HL-60/S4 treated with retinoic acid at 250 ng/mL for 4 days and 3 days (cell line): ENCODE measurements around the gene URB2.

Source experiments
- in situ Hi-C: fragments of 300-500 bp; cut with MboI; formaldehyde crosslinking; loops from 2 replicates; pipeline ENCODE4 v1.7.0; 2022; ENCODE audit warnings: low sequenced_read_pairs

URB2 gene

DNA sequence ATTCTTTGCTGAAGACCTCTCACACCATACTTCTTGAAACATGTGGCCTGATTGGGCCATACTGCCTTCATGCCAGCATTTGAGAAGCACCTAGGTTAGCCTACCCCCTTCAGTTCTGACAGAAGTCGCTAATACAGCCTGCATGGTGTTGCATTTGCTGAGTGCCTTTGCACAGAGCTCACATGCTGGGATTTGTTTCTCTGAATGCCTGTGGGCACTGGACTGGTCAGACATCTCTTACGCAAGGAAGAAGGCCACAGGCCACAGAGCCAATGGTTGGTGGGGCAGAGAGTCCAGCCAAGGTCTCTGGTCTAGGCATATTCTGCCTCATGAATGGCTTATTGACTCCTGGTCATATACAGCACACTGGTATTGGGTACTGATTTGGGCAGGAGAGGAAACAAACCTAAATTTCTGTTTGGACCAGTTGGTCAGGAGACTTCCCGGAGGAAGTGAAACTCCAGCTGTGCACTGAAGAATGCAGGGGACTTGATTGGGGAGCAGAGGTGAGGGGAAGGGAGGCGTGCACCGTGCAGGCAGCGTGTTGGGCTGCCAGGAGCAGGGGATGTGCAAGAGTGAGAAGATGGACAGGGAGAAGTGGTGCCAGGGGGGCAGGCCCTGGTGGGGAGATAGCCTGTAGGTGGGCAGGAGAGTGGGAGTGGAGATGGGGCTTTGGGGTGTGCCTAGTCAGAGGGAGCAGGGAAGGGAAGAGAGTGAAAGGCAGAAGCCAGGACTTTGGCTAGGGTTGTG is 18.1 kb downstream of the URB2 start:
- in situ Hi-C loops, result no loop called here

DNA sequence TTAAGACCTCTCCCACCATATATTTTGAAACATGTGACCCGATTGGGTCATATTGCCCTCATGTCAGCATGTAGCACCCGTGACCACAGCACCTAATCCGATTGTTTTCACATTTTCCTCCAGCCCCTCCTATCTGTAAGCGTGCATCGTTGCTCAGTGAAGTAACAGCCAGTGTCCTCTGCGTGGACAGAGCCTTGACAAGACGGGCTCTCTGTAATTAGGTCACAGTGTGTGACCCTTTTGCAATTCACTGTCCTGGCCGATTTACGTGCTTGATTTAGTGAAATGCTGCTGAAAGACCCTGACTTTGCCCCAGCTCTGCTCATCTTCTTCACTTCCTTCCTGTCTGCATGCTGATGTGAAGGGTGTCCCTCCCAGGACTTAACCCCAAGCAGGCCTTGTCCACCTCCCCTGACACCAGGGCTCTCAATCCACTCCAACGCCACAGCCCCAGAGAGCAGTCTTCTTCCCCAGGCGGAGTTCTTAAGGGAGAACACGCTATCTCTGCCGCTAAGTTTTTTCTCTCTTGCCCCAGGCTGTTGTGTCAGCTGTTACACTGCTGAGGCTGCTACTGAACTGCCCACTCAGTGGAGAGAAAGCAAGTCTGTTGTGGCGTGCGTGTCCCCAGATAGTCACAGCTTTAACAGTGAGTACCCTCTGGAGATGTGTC is 19.4 kb downstream of the URB2 start:
- in situ Hi-C loops, result no loop called here

DNA sequence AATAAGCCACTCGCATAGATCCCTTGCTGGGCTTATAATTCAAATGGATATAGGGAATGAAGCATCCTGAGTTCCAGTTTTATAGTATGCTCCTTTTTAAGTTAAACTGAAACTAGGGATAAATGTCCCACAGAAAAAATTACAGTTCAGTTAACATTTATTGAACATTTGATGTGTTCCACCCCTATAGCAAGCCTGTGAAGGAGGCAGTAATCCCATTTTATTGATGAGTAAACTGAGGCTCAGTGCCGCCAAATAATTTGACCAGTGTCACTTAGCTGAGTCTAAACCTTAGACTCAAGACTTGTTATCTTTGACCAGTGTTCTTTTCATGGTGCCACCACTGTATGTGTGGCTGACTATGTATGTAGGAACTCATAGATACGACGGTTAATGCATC is 22.4 kb downstream of the URB2 start:
- in situ Hi-C loops, result no loop called here

DNA sequence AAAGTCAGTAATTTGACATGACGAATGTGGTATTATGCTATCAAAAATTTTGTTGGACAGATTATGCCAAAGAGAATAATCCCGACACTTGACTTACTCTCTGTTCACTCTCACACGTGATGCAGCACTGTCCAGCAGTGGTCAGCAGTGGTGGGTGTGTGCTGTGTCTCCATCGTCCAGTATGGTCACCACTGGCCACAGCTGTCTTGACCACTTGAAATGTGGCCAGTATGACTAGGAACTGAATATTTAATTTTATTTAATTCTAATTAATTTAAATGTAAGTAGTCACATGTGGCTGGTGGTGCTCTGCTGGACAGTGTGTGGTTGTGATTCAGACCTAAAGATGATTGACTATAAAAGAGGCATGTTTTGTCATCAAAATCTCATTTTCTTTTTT is 24.0 kb downstream of the URB2 start:
- in situ Hi-C loops, result loop anchor here (25.0 kb wide), 1 partner anchor 662 kb away; no protein-coding TSS in a partner anchor

DNA sequence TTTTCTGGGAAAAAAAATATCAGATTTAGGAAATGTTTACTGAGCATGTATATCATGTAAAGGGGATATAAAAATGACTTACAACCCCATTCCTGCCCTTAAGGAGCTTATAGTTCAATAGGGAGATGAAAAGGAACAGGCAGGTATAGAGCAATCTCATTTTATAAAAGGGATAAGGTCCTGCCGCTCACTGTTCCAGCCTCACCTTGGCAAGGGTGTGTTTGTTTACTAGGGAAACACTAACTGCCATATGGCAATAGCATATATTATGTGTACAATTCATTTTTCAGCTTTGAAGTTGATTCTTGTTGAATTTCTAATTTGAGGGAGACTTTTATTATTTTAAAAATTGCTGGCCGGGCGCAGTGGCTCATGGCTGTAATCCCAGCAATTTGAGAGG is 25.5 kb downstream of the URB2 start:
- in situ Hi-C loops, result loop anchor here (25.0 kb wide), 1 partner anchor 661 kb away; no protein-coding TSS in a partner anchor

DNA sequence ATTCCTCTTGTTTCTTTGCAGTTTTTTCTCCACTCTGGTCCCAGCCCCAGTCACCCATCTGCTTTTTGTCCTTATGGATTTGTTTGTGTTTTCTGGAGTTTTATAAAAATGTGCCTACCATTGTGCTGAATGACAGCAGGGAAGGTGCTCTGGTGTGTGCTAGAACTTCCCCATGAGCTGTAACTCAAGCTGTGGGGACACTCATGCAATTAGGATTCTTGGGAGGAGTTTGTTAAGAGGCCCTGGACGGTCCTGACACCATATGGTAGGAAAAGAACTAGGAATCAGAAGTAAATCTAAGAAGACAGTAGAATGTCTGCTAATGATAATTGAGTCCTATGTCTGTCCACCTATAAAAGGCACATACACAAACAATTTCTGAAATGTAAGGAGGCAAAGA is 27.4 kb downstream of the URB2 start:
- in situ Hi-C loops, result loop anchor here (25.0 kb wide), 1 partner anchor 659 kb away; no protein-coding TSS in a partner anchor

DNA sequence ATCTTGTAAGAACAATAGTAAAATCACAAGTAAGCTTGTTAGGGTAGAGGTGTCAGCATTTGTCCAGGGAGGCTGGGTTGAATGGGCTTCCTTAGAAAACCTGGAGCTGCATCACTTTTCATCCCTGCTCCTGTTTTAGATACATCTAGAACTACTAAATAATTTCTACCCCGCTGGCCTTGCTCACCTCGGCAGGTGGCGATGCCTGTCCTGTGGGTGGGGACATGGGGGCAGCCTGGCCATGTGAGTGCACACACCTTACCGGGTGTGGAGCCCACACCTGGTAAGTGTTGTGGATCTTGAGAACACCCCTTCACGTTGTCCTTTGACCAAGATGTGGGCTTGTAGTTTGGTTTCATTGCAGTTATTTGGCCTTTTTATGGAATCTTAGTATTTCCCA is 29.7 kb downstream of the URB2 start:
- in situ Hi-C loops, result loop anchor here (25.0 kb wide), 1 partner anchor 657 kb away; no protein-coding TSS in a partner anchor

DNA sequence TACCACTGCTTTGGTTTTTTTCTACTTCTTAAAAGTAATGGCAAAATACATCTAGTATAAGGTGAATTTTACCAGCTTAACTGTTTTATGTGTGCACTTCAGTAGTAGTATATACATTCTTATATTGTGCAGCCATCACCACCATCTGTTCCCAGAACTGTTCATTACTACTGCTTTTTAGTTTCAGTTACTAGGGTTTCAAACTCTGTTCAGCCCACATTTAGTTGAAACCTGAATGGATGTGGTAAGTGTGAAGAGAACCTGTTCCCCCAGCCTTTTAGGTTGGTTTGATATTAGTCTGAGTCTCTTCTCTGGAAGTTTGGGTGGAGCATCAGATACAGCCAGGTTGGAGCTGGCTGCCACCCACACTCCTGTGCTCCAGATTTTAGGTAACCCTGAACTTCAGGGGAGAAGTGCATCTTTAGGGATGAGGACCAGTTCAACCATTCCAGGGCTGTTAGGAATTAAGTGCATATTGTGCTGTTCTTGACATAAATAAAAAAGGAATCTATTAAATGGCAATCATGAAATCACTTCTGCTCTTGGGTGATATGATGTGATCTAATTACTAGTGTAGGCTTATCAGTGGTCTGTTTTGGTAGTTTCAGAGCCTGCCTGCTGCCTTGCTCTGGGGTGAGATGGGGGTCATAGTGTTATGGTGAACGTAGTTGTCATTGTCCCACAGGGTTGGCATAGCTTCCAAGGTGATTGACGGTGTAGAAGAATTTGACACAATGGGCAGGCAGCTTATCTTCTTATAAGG is 32.1 kb downstream of the URB2 start:
- in situ Hi-C loops, result loop anchor here (25.0 kb wide), 1 partner anchor 654 kb away; no protein-coding TSS in a partner anchor

DNA sequence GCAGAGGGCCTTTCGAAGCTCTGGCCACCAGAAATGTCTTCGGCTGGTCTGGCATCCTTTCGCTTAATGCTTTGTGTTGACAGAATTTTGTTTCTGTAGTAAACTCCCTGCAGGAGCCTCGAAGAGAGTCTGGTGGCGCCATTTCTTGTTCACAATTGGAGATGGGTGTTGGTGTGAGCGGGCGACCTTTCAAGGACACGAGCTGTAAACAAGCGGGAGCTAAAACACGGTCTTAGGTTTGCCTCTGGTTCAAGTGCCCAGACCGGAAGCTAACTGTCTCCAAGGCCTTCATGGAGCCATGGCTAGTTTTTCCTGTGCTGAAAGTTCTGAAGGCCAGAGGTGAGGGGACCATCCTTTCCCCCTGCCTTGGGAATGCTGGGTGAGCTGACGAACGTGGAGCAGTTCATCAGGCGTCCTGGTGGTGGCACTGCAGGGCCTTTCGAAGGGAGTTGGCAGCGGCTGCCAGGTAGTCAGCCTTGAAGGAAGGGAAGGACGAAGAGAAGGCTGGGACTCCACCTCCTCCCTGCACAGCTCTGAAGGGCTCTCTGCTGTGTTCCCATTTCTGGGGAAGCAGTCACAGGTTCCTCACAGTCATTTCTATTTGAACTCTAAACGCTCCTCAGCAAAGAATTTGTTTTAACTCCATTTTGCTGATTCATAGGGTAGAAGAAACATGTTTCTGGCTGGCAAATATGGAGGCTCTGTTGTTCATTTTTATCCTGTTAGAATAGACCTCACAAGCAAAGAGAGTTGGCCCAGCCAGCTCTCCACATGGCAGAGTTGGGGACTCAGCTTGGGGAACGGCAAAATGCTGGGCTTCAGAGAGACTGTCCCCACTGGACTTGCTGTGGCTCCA is 35.2 kb downstream of the URB2 start:
- in situ Hi-C loops, result loop anchor here (25.0 kb wide), 1 partner anchor 651 kb away; no protein-coding TSS in a partner anchor

DNA sequence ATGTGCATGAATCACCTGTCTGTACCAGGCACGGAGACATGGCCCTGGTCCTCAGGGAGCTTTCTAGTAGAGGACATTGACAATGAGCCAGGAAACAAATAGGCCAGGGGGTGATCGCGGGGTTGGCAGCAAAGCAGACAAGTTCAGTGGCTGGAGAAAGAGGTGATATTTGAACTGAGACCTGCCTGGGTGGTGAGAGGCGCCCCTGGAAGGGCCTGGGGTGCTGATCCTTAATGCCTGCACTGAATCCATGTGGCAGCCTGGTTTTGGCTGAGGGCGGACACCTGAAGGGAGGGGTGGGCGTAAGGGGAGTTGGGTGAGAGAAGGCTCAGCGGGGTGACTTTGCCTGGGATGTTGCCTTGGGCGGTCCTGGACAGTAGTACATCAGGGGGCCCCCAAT is 35.9 kb downstream of the URB2 start:
- in situ Hi-C loops, result loop anchor here (25.0 kb wide), 1 partner anchor 650 kb away; no protein-coding TSS in a partner anchor

DNA sequence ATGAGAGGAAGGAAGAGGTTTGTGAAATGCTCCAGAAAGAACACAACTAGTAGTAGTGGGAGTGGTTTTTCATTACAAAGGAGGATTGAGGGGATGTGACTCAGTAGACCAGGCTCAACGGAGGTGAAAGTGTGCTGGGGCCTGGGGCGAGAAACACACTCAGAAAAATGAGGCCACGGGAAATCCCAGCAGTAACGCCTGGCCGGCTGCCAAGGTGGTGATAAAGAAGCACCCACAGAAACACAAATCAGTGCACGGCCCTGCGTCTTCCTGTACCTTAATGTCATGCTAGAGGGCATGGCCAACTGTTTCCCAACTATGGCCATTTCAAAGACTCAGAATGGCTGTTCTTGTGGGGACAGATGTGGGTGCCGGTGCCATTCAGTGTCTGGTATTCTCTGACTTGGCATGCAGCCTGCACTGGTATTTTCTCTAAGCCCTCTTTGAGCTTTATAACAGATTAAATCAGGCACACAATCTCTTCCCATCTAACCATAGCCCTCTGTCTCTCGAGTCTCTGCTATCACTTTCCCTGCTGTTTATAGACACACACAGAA is 38.2 kb downstream of the URB2 start:
- in situ Hi-C loops, result loop anchor here (25.0 kb wide), 1 partner anchor 648 kb away; no protein-coding TSS in a partner anchor

DNA sequence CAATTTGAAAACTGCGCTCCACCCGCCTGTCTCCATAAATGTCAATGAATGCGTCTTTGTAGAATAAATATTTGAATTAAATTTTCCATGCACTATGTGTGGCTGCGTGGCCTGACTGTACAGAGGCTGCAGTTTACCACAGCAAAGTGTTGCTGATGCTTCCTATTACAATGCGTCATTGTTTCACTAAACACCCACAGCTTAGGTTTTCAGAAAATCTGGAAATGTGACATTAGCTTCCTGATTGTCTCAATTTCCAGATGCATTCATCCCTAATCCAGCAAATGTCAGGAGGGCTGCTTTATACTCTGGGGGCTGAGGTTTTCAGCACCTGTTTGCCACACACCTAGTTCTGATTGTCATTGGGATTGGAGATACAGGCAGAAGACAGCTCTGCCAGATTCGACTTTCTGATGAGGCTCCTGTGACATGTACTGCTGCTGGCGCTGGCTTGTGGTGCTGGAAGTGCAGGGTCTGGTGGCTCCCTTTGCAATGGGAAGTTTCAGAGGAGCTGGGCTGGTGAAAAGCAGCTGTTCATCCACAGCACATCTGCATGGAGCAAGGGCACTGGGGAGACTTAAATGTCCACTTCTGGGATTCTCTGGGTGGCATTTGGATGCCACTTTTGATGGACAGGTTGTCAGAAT is 40.0 kb downstream of the URB2 start:
- in situ Hi-C loops, result loop anchor here (25.0 kb wide), 1 partner anchor 646 kb away; no protein-coding TSS in a partner anchor

DNA sequence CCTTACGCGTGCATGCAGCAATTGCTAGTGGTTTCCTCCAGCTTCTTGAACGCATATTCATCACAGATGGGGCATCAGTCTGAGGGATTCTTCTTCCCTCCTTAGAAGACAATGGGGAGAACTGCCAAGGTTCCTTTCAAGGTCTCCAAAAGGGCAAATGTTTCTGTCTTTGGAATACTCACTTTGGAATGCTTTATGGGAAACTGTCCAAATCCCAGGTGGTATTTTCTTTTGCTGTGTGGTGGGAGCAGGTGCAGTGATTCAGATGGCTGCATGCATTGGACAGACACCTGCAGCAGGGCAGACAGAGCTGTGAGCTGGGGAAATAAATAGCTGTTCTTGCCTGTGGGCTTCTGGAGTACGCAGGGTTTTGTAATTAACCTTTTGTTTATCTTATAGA is 40.5 kb downstream of the URB2 start:
- in situ Hi-C loops, result loop anchor here (25.0 kb wide), 1 partner anchor 646 kb away; no protein-coding TSS in a partner anchor

DNA sequence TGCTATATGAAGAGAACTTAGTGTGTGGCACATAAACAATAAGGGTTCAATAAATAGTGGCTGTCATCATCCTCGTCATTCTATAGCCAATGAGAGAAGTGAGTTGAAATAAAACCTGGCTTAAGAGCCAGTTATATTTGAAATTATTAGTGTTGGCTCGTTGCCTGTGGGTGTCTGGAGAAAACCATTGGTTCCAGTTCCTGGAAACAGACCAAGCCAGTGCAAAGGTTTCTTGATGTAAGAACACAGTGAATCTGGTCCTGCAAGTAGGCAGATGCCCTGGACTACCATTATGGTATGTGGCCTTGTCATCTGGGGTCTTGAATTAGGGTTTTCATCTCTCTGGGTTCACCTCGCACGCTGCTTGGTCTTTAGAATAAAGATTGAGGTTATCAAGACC is 43.3 kb downstream of the URB2 start:
- in situ Hi-C loops, result loop anchor here (25.0 kb wide), 1 partner anchor 643 kb away; no protein-coding TSS in a partner anchor

DNA sequence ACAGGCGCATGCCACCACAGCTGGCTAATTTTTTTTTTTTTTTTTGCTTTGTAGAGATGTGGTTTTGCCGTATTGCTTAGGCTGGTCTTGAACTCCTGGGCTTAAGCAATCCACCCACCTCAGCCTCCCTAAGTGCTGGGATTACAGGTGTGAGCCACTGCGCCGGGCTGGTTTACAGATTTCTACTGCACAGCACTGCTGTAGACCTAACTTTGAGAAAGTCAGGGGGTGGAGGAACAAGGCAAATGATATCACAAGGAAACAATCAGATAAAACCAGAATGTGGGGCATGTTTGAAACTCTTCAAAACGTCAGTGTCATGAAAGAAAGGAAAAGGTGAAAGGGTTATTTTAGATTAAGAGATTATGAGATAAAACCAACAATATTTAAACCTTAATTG is 45.3 kb downstream of the URB2 start:
- in situ Hi-C loops, result loop anchor here (25.0 kb wide), 1 partner anchor 641 kb away; no protein-coding TSS in a partner anchor

DNA sequence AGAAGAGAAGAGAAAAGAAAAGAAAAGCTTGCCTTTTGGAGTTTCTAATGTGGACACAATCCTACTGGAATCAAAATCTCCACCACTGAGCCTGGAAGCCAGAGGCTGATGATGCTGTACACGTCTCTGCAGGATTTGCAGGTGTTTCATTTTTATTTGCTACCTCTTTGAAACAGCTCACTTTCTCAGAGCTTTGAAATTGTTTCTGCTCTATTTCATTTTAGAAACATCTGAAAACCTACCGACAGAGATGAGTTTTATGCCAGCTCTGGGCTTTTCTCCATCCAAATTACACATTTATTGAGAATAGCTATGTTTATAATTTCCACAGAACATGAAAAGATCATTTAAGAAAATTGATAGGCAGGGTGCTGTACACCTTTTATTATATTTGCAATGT is 46.2 kb downstream of the URB2 start:
- in situ Hi-C loops, result loop anchor here (25.0 kb wide), 1 partner anchor 640 kb away; no protein-coding TSS in a partner anchor

DNA sequence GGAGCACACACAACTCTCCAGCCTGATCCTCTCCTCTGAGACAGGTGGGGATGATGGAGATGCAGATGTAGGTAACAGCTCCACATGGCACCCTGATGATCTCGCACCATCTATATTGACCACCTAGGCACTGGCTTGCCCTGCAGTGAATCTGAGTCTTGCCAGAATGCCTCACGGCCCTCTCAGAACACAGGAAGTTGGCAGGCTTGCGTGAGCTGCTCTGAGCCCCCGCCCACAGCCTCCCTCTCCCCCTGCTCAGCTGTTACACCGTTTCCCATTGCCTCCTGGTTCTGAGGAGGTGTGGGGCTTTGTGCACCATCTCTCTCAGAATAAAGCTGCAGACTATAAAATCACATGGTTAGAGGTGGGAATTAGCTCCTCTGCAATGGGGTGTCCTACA is 48.0 kb downstream of the URB2 start:
- in situ Hi-C loops, result loop anchor here (25.0 kb wide), 1 partner anchor 638 kb away; no protein-coding TSS in a partner anchor

DNA sequence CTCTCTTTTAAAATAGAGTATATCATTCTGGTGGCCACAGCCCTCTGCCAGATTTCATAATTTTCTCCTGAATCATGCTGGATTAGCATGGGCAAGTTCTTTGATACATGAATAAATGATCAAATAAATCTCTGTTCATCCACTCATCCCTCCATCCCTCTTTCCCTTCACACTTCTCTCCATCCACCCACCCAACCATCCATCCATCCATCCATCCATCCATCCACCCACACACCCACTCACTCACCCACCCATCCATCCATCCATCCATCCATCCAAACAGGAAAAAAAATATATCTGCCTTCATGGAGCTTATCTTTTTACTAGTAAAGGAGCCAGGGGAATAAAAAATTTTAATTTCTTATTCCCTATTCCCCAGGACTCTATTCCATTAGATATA is 49.3 kb downstream of the URB2 start:
- in situ Hi-C loops, result no loop called here

DNA sequence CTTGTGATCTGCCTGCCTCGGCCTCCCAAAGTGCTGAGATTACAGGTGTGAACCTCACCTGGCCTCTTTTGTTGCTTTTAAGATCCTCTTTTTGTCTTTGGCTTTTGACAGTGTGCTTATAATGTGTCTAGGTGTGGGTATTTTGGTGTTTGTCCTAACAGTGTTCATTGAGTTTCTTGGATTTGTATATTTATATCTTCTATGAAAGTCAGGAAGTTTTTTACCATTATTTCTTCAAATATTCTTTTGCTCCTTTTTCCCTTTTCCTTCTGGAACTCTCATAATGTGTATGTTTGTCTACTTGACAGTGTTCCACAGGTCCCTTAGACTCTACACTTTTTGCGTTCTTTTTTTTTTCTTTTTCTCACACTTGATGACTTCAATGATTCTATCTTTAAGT is 59.1 kb downstream of the URB2 start:
- in situ Hi-C loops, result no loop called here
